Activated CD4-positive, CD25-positive, alpha-beta regulatory T cell (primary cell): ENCODE results near the gene APOBEC3F.
"Not testable (repeated sequence)": the region's sequence is repeated elsewhere in the genome, so short reads cannot be mapped to it uniquely, and the experiment has no call there.

ENCODE experiments used
- DNase-seq, 4 experiments: peaks; one replicate each; lab custom pipeline; 2025; lab: John Stamatoyannopoulos, UW

APOBEC3F gene

GRCh38 chr22:39073981-39074380, 33.3 kb downstream of the APOBEC3F start:
- no peak for DNase-seq

- not testable (repeated sequence) for DNase-seq
Observed at GRCh38 chr22:39076155-39077025, 35.7 kb downstream of the APOBEC3F start.

GRCh38 chr22:39077026-39077840, 36.6 kb downstream of the APOBEC3F start, which contains the start of gene APOBEC3G:
Gene APOBEC3G, plus strand, starts transcription at chr22:39077275. Its CDS starts 87 bp downstream, at chr22:39077362.
- DNase-seq: not testable (repeated sequence)

- not testable (repeated sequence) for DNase-seq
Observed at GRCh38 chr22:39077912-39078311, 37.2 kb downstream of the APOBEC3F start.

GRCh38 chr22:39078329-39078728, 37.7 kb downstream of the APOBEC3F start:
- DNase-seq: no peak

- not testable (repeated sequence) for DNase-seq
Observed at GRCh38 chr22:39079054-39079637, 38.5 kb downstream of the APOBEC3F start.

GRCh38 chr22:39080052-39080762, 39.5 kb downstream of the APOBEC3F start:
- DNase-seq: no peak

- DNase-seq: no peak
Observed at GRCh38 chr22:39081016-39081415, 40.4 kb downstream of the APOBEC3F start.

GRCh38 chr22:39081598-39081997, 40.9 kb downstream of the APOBEC3F start:
- DNase-seq: no peak

GRCh38 chr22:39083212-39084165, 42.8 kb downstream of the APOBEC3F start:
- DNase-seq: no peak

- no peak for DNase-seq
Observed at GRCh38 chr22:39084666-39085065, 44.0 kb downstream of the APOBEC3F start.

GRCh38 chr22:39087098-39087497, 46.4 kb downstream of the APOBEC3F start:
- no peak for DNase-seq

GRCh38 chr22:39087881-39088684, 47.4 kb downstream of the APOBEC3F start:
- no peak for DNase-seq

GRCh38 chr22:39088685-39089032, 48.0 kb downstream of the APOBEC3F start:
- DNase-seq: no peak

- no peak for DNase-seq
Observed at GRCh38 chr22:39089928-39090327, 49.3 kb downstream of the APOBEC3F start.

GRCh38 chr22:39090426-39091064, 49.9 kb downstream of the APOBEC3F start:
- peak; percentile 42 to 76 (median 52) for DNase-seq

- DNase-seq: no peak
Observed at GRCh38 chr22:39091126-39092081, 50.7 kb downstream of the APOBEC3F start.
